K562 (cell line): ENCODE measurements around the gene RFT1. TPM values are rescaled to one million over a fixed set of nuclear protein-coding genes. Genes with fewer than 3 reads are reported as not detected.

Source experiments
- ATAC-seq: fragments of 200-7000 bp; cut with Tn5 transposase; 3 replicates; pipeline ENCODE4 v1.9.1; 2020; ENCODE audit warnings: moderate library complexity
- BruUV-seq: library from RNA; stranded (reverse); fragments of 400-500 nt; replicated peaks from 2 replicates; lab custom pipeline; 2021; lab: Mats Ljungman, UMichigan
- CTCF ChIA-PET: fragments of 300-600 bp; formaldehyde crosslinking; extraction: SDS; loops from one replicate; lab custom pipeline; 2021; ENCODE audit warnings: low intra/inter-chr PET ratio; lab: Yijun Ruan, JAX
- POLR2A ChIA-PET: fragments of 300-600, 350-650 bp; sonication (Branson Sonifier 250); formaldehyde crosslinking; extraction: SDS; loops from one replicate; lab custom pipeline; 2021; ENCODE audit warnings: antibody characterized with exemption, inconsistent platforms; lab: Yijun Ruan, JAX
- DNase-seq, 4 experiments: peaks; one replicate each; pipeline versions ENCODE4 v3.0.0 to v3.0.0-alpha.2; 2011 to 2018; ENCODE audit warnings: low spot score in 3 of 4, mixed read lengths in 3 of 4; ENCODE audit errors: extremely low read depth in 1 of 4
- FAIRE-seq: peaks from 2 replicates; lab custom pipeline; 2011; peaks lifted over from hg19 to GRCh38; lab: Jason Lieb, UNC
- H2AFZ ChIP-seq: 2 replicates; pipeline ENCODE4 v1.6.0; 2011; ENCODE audit warnings: low read depth, low read length, control low read depth, inconsistent platforms
- H3K27ac ChIP-seq: fragments of 200-600 bp; 3 replicates; pipeline ENCODE4 v1.8.0; 2011; ENCODE audit warnings: low read depth, mild to moderate bottlenecking, control low read depth, inconsistent platforms, low read length, moderate library complexity, mixed read lengths; ENCODE audit errors: extremely low read depth
- H3K27me3 ChIP-seq, 2 experiments: fragments of 300-600 bp in 1 of 2; 2 replicates in 1 of 2; 3 replicates in 1 of 2; pipeline versions ENCODE4 v1.6.0 to v1.8.0; 2011; ENCODE audit warnings: inconsistent platforms in 2 of 2, low read length in 2 of 2, mild to moderate bottlenecking in 1 of 2, mixed read lengths in 1 of 2, moderate library complexity in 1 of 2; ENCODE audit not compliant: control insufficient read depth in 2 of 2, insufficient read depth in 2 of 2
- H3K36me3 ChIP-seq: fragments of 300-600 bp; 3 replicates; pipeline ENCODE4 v1.8.0; 2011; ENCODE audit warnings: mild to moderate bottlenecking, low read length, inconsistent platforms; ENCODE audit not compliant: control insufficient read depth, insufficient read depth
- H3K4me1 ChIP-seq, 2 experiments: fragments of 200-600 bp in 1 of 2; replicated peaks in 1 of 2; 2 replicates in 1 of 2; 3 replicates in 1 of 2; pipeline versions ENCODE4 v1.5.1 to v1.8.0; 2011; ENCODE audit warnings: inconsistent platforms in 2 of 2, low read length in 2 of 2, mild to moderate bottlenecking in 1 of 2, mixed read lengths in 1 of 2, moderate library complexity in 1 of 2; ENCODE audit not compliant: control insufficient read depth in 2 of 2, insufficient read depth in 2 of 2
- H3K4me2 ChIP-seq: 2 replicates; pipeline ENCODE4 v1.6.1; 2011; ENCODE audit warnings: low read length, control low read depth, inconsistent platforms, mixed read lengths; ENCODE audit not compliant: insufficient read depth
- H3K4me3 ChIP-seq: fragments of 200-600 bp; sonication (generic), shearing (Covaris generic); 2 replicates; pipeline ENCODE4 v1.5.1; 2016; ENCODE audit warnings: control low read depth, inconsistent platforms
- H3K79me2 ChIP-seq: fragments of 200-600 bp; 3 replicates; pipeline ENCODE4 v1.8.0; 2011; ENCODE audit warnings: low read length, inconsistent platforms; ENCODE audit not compliant: control insufficient read depth, insufficient read depth
- H3K9ac ChIP-seq, 2 experiments: 2 replicates each; pipeline versions ENCODE4 v1.6.0 to v1.6.1; 2011; ENCODE audit warnings: low read depth in 2 of 2, low read length in 2 of 2, control low read depth in 1 of 2, inconsistent platforms in 1 of 2, mild to moderate bottlenecking in 1 of 2, mixed read lengths in 1 of 2; ENCODE audit not compliant: insufficient read depth in 1 of 2
- H3K9me1 ChIP-seq: one replicate; pipeline ENCODE4 v1.6.0; 2011; ENCODE audit warnings: inconsistent platforms, mild to moderate bottlenecking, low read length, moderate library complexity; ENCODE audit not compliant: control insufficient read depth, insufficient read depth
- H3K9me3 ChIP-seq: replicated peaks from 2 replicates; pipeline ENCODE4 v1.5.1; 2011; ENCODE audit warnings: low read depth, low read length, inconsistent platforms; ENCODE audit not compliant: control insufficient read depth, insufficient read depth
- H4K20me1 ChIP-seq: replicated peaks from 2 replicates; pipeline ENCODE4 v1.6.1; 2011; ENCODE audit warnings: low read length, inconsistent platforms, mixed read lengths; ENCODE audit not compliant: control insufficient read depth, insufficient read depth
- GATAD2B ChIP-seq: fragments of 450-650 bp; IDR thresholded peaks from 2 replicates; pipeline ENCODE4 v1.6.1; 2017; ENCODE audit warnings: mild to moderate bottlenecking, borderline replicate concordance
- ID3 ChIP-seq, 2 experiments: fragments of 250-450 bp in 1 of 2; fragments of 450-650 bp in 1 of 2; sonication (Bioruptor Pico) in 1 of 2; IDR thresholded peaks; 2 replicates each; pipeline versions ENCODE4 v1.6.1 to v1.8.0; 2016 to 2021; ENCODE audit warnings: mild to moderate bottlenecking in 2 of 2, moderate library complexity in 2 of 2, missing compliant biosample characterization in 1 of 2, missing genetic modification characterization in 1 of 2
- PYGO2 ChIP-seq: fragments of 450-650 bp; IDR thresholded peaks from 2 replicates; pipeline ENCODE4 v1.6.1; 2016; ENCODE audit warnings: mild to moderate bottlenecking, missing genetic modification characterization, moderate library complexity, missing compliant biosample characterization
- RFX1 ChIP-seq: fragments of 450-650 bp; IDR thresholded peaks from 2 replicates; pipeline ENCODE4 v1.6.1; 2016; ENCODE audit warnings: mild to moderate bottlenecking, moderate library complexity
- SLC30A9 ChIP-seq: fragments of 250-450 bp; sonication (Bioruptor Pico); IDR thresholded peaks from 2 replicates; pipeline ENCODE4 v1.8.0; 2022; ENCODE audit warnings: mild to moderate bottlenecking, moderate library complexity
- SOX6 ChIP-seq: fragments of 450-650 bp; IDR thresholded peaks from 2 replicates; pipeline ENCODE4 v1.6.1; 2014; ENCODE audit warnings: mild to moderate bottlenecking
- ZNF699 ChIP-seq: fragments of 250-450 bp; sonication (Bioruptor Pico); IDR thresholded peaks from 2 replicates; pipeline ENCODE4 v1.8.0; 2021; ENCODE audit warnings: mild to moderate bottlenecking, moderate library complexity; ENCODE audit not compliant: insufficient replicate concordance
- ZNF785 ChIP-seq: fragments of 250-450 bp; sonication (Bioruptor Pico); IDR thresholded peaks from 2 replicates; pipeline ENCODE4 v1.4.0; 2020; ENCODE audit warnings: mild to moderate bottlenecking
- WGBS: fragments of 100-300 bp; shearing (Covaris generic); methylation state at CpG from one replicate; pipeline ENCODE4 v1.1.6; 2016; ENCODE audit warnings: low coverage, mixed read lengths; ENCODE audit not compliant: insufficient coverage; ENCODE audit errors: missing lambda C conversion rate; 5-methylcytosine and 5-hydroxymethylcytosine counted together
- in situ Hi-C: fragments of 300-500 bp; cut with MboI; formaldehyde crosslinking; loops from 4 replicates; pipeline ENCODE4 v1.15.0; 2018; ENCODE audit warnings: inconsistent platforms, mixed read lengths
- intact Hi-C: fragments of 100-400 bp; cut with micrococcal nuclease; formaldehyde crosslinking; loops from 2 replicates; pipeline ENCODE4 v1.14.2; 2022
- polyA plus RNA-seq, 8 experiments: library from polyadenylated mRNA; depleted of rRNA in 4 of 8; stranded (reverse) in 5 of 8; unstranded in 3 of 8; fragments of >200 nt; fragmentation: Nextera tagmentation in 2 of 8; fragmentation: Illumina TruSeq in 1 of 8; extraction: Ambion mirVana in 2 of 8; extraction: Trizol in 1 of 8; gene quantifications; 2 replicates each; pipeline versions ENCODE4 v1.2.1 to v1.2.3, GENCODE V29; 2011 to 2014; ENCODE audit warnings: inconsistent platforms in 1 of 8, missing spikeins in 1 of 8
- total RNA-seq, 7 experiments: library from RNA; depleted of rRNA in 6 of 7; stranded (reverse); fragments of >200 nt in 6 of 7; fragmentation: Illumina TruSeq in 2 of 7; extraction: Trizol in 2 of 7; gene quantifications; 2 replicates each; pipeline versions ENCODE4 v1.2.1 to v1.2.3, GENCODE V29; 2011 to 2021; ENCODE audit warnings: low replicate concordance in 1 of 7
- TF ChIP-seq, protein P1 (sequence below): sonication (generic); formaldehyde crosslinking; IDR thresholded peaks from 2 replicates; pipeline ENCODE4 v1.8.1; 2023; ENCODE audit warnings: mild to moderate bottlenecking, missing genetic modification reagents
- TF ChIP-seq, protein P2 (sequence below), 2 experiments: fragments of 450-650 bp in 1 of 2; IDR thresholded peaks; 2 replicates each; pipeline ENCODE4 v1.6.1; 2011 to 2017; ENCODE audit warnings: low read depth in 2 of 2, antibody characterized with exemption in 1 of 2, borderline replicate concordance in 1 of 2, low read length in 1 of 2, mild to moderate bottlenecking in 1 of 2, mixed read lengths in 1 of 2; ENCODE audit not compliant: control insufficient read depth in 1 of 2
- TF ChIP-seq, protein P3 (sequence below): sonication (generic); formaldehyde crosslinking; IDR thresholded peaks from 2 replicates; pipeline ENCODE4 v1.8.0; 2023; ENCODE audit warnings: mild to moderate bottlenecking, missing genetic modification reagents

The RFT1 gene
- total and polyA plus RNA-seq, 9 of the 15 experiments (the other 6 are each of a cell fraction or from before 2014, with no cell fraction given), result 4.4 to 23.8 (median 8.9) TPM

GRCh38 chr3:53142986-53143385 lies 12.8 kb upstream of the RFT1 start:
- H3K27ac ChIP-seq, result no peak overlapping the region
- POLR2A ChIA-PET, result no interaction called here
- H3K79me2 ChIP-seq, result no peaks in the 10 kb centered on the region
- H2AFZ ChIP-seq, result no peak overlapping the region
- H3K4me2 ChIP-seq, result no peak overlapping the region
- no peaks in the 10 kb centered on the region for H3K36me3 ChIP-seq
- no peaks in the 10 kb centered on the region for H3K9me1 ChIP-seq
- 26% methylated on average over 3 of the region's 3 CpGs for WGBS
- H4K20me1 ChIP-seq, result no peaks in the 10 kb centered on the region
- H3K27me3 ChIP-seq, result 0 out of 5 replicates have a peak, but pooled peaks cover 0 to 5% of the 10 kb centered on the region in 2 experiments
- in situ Hi-C loops, result no loop called here
- H3K9me3 ChIP-seq, result no peaks in the 10 kb centered on the region
- no peak for ATAC-seq
- no peak overlapping the region for H3K9ac ChIP-seq
- peaks cover 0 to 5% of the 10 kb centered on the region in 2 experiments; a peak in 2 of 5 replicates for H3K4me1 ChIP-seq
- intact Hi-C loops, result no loop called here
- no peak for FAIRE-seq
- no peak overlapping the region for H3K4me3 ChIP-seq
- no TSS peak for BruUV-seq
- no peak for DNase-seq
- CTCF ChIA-PET, result no interaction called here
- TF ChIP-seq, protein P1, sequence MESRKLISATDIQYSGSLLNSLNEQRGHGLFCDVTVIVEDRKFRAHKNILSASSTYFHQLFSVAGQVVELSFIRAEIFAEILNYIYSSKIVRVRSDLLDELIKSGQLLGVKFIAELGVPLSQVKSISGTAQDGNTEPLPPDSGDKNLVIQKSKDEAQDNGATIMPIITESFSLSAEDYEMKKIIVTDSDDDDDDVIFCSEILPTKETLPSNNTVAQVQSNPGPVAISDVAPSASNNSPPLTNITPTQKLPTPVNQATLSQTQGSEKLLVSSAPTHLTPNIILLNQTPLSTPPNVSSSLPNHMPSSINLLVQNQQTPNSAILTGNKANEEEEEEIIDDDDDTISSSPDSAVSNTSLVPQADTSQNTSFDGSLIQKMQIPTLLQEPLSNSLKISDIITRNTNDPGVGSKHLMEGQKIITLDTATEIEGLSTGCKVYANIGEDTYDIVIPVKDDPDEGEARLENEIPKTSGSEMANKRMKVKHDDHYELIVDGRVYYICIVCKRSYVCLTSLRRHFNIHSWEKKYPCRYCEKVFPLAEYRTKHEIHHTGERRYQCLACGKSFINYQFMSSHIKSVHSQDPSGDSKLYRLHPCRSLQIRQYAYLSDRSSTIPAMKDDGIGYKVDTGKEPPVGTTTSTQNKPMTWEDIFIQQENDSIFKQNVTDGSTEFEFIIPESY (CRISPR knock-in tag), result no peak
- TF ChIP-seq PYGO2, result no peak
- no peak for TF ChIP-seq GATAD2B
- TF ChIP-seq ZNF785 (CRISPR knock-in tag), result no peak
- TF ChIP-seq ID3 (CRISPR knock-in tag; IDR thresholded peaks at IDR 0.05), result no peak
- TF ChIP-seq ID3 (tag; IDR thresholded peaks at IDR 0.05), result no peak
- TF ChIP-seq SOX6, result no peak
- no peak for TF ChIP-seq RFX1
- TF ChIP-seq, protein P2, sequence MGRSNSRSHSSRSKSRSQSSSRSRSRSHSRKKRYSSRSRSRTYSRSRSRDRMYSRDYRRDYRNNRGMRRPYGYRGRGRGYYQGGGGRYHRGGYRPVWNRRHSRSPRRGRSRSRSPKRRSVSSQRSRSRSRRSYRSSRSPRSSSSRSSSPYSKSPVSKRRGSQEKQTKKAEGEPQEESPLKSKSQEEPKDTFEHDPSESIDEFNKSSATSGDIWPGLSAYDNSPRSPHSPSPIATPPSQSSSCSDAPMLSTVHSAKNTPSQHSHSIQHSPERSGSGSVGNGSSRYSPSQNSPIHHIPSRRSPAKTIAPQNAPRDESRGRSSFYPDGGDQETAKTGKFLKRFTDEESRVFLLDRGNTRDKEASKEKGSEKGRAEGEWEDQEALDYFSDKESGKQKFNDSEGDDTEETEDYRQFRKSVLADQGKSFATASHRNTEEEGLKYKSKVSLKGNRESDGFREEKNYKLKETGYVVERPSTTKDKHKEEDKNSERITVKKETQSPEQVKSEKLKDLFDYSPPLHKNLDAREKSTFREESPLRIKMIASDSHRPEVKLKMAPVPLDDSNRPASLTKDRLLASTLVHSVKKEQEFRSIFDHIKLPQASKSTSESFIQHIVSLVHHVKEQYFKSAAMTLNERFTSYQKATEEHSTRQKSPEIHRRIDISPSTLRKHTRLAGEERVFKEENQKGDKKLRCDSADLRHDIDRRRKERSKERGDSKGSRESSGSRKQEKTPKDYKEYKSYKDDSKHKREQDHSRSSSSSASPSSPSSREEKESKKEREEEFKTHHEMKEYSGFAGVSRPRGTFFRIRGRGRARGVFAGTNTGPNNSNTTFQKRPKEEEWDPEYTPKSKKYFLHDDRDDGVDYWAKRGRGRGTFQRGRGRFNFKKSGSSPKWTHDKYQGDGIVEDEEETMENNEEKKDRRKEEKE (IDR thresholded peaks at IDR 0.05; ENCODE audit: borderline replicate concordance in 1 of 2, control insufficient read depth in 1 of 2, low read depth in 2 of 2, low read length in 1 of 2), result no peak
- no peak for TF ChIP-seq ZNF699
- TF ChIP-seq, protein P3, sequence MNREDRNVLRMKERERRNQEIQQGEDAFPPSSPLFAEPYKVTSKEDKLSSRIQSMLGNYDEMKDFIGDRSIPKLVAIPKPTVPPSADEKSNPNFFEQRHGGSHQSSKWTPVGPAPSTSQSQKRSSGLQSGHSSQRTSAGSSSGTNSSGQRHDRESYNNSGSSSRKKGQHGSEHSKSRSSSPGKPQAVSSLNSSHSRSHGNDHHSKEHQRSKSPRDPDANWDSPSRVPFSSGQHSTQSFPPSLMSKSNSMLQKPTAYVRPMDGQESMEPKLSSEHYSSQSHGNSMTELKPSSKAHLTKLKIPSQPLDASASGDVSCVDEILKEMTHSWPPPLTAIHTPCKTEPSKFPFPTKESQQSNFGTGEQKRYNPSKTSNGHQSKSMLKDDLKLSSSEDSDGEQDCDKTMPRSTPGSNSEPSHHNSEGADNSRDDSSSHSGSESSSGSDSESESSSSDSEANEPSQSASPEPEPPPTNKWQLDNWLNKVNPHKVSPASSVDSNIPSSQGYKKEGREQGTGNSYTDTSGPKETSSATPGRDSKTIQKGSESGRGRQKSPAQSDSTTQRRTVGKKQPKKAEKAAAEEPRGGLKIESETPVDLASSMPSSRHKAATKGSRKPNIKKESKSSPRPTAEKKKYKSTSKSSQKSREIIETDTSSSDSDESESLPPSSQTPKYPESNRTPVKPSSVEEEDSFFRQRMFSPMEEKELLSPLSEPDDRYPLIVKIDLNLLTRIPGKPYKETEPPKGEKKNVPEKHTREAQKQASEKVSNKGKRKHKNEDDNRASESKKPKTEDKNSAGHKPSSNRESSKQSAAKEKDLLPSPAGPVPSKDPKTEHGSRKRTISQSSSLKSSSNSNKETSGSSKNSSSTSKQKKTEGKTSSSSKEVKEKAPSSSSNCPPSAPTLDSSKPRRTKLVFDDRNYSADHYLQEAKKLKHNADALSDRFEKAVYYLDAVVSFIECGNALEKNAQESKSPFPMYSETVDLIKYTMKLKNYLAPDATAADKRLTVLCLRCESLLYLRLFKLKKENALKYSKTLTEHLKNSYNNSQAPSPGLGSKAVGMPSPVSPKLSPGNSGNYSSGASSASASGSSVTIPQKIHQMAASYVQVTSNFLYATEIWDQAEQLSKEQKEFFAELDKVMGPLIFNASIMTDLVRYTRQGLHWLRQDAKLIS (CRISPR knock-in tag), result no peak
- TF ChIP-seq SLC30A9 (CRISPR knock-in tag), result no peak
